Measurements from ENCODE around the gene PCIF1.

Gene PCIF1

DNA sequence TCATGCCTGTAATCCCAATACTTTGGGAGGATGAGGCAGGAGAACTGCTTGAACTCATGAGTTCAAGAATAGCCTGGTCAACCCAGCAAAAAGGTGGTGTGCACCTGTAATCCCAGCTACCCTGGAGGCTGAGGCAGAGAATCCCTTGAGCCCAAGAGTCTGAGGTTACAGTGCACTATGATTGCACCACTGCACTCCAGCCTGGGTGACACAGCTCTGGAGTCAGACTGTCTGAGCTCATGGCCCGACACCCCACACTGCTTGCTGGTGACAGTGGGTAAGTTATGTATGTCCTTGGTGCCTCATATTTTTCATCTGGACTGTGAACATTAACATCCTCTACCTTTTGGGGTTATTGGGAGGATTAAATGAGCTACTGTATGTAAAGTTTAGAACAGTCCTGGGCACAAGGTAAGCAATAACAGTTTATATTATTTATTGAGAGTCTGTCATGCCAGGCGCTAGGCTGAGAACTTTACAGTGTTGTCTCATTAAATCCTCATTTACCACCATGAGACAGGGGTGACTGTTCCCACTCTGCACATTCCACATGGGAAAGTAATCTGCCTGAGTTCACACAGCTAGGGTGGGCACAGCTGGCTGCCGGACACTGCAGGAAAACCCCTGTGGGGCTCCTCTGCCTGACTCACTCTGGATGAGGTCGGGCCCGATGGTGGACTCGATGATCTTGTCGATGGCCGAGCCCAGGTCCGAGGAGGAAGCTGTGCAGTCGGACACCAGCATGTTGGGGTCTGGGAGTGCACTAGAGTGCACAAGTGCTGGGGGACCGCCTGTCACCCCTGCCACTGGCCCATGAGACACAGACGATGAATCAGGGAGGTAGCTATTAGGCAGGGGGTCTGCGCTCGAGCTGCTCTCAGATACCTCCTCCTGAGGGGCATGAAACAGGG is 34.6 kb downstream of the PCIF1 start:
- Histone ChIP-seq H3K9me3 (ENCODE audit: insufficient read depth, low read length) (no peaks in the 10 kb centered on the region), H3K36me3 (ENCODE audit: insufficient read depth, insufficient read length, low read length) (peaks cover 56% of the 10 kb centered on the region), H3K27me3 (ENCODE audit: insufficient read depth, insufficient read length) (no peaks in the 10 kb centered on the region), H3K9ac (ENCODE audit: insufficient read length, low read depth) (peak overlapping the region; percentile 66), H3K4me3 (ENCODE audit: insufficient read length, low read depth) (no peak overlapping the region), H3K4me1 (ENCODE audit: insufficient read depth, insufficient read length) (peaks cover 9% of the 10 kb centered on the region)
- TF ChIP-seq YY1 (IDR thresholded peaks at IDR 0.05; ENCODE audit: insufficient read depth, insufficient read length): no peak
- TF ChIP-seq SUZ12 (IDR thresholded peaks at IDR 0.05; ENCODE audit: extremely low read depth, insufficient read depth, insufficient read length): no peak
- TF ChIP-seq ZNF274 (IDR thresholded peaks at IDR 0.05; ENCODE audit: low read depth, low read length): no peak
- no peak for DNase-seq (ENCODE audit: low read depth, low spot score)

DNA sequence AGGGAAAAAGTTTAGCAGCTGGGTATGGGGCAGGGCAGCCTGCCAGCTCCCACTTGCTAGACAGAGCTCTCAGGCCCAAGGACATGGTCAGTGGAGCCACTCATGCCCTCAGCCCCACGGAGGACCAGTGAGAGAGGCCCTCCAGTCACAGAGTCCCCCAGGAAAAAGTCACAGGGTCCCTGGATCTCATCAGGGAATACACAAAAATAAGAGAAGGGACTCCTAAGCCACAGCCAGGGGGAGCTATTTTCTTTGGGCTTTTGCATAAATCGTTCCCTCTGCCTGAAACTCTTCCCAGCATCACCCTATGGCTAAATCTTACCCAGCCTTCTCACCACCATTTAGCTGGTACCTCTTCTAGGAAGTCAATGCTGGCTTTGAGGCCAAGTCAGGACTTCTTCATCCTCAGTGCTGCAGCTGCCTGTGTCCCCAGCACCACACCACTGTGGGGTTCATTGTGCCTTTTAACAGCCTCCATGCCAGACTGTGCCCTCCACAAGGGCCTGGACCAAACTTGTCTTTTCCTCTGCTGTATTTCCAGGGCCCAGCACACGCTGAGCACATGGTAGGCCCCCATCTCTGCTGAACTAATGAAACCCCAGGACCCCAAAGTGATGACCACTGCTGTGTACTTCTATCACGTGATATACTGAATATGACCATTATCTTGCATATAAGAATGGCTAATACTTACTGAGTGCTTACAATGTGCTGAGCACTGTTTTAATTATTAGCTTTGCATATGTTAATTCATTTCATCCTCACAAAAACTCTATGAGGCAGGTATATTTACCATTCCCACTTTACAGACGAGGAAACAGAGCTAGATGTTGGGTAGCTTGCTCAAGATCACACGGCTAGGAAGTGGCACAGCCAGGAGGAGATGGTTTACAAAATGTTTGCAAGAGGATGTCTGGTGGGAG is 35.5 kb downstream of the PCIF1 start:
- DNase-seq (ENCODE audit: low read depth, low spot score): peak; percentile 71
- H3K4me3 ChIP-seq (ENCODE audit: insufficient read length, low read depth): no peak overlapping the region
- H3K36me3 ChIP-seq (ENCODE audit: insufficient read depth, insufficient read length, low read length): peaks cover 47% of the 10 kb centered on the region
- peak overlapping the region; percentile 66 for H3K9ac ChIP-seq (ENCODE audit: insufficient read length, low read depth)
- H3K27me3 ChIP-seq (ENCODE audit: insufficient read depth, insufficient read length): no peaks in the 10 kb centered on the region
- no peak for TF ChIP-seq ZNF274 (IDR thresholded peaks at IDR 0.05; ENCODE audit: low read depth, low read length)
- H3K4me1 ChIP-seq (ENCODE audit: insufficient read depth, insufficient read length): peaks cover 12% of the 10 kb centered on the region
- H3K9me3 ChIP-seq (ENCODE audit: insufficient read depth, low read length): no peaks in the 10 kb centered on the region

DNA sequence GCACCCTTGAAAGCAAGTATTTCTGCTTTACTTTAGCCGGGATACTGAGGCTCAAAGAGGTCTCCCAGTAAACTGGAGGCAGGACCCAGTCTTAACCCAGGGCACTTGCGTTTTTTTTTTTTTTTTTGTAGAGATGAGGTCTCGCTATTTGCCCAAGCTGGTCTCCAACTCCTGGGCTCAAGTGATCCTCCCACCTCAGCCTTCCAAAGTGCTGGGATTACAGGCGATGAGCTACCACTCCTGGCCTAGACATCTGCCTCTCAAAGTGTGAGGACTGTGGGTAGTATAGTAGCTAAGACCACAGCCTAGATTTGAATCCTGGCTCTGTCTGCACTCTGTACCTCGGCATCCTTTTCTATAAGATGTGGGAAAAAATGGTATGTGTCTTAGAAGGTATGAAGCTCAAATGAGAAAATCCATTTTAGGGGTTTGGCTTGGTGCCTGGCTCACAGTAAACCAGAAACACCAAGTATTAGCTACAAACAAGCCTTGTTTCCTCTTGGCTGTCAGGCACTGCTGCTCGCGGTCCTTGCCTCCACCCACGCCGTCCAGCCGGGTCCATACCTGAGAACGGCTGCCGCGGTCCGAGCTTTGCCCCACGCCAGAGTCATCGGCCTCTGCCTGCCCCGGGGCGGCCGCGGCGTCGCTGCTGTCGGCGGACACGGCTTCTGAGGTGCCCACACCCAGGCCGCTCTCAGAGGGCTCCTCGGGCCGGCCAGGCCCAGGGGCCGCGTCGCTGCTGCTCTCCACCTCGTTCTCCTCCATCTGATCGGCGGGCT is 36.4 kb downstream of the PCIF1 start:
- H3K9me3 ChIP-seq (ENCODE audit: insufficient read depth, low read length): no peaks in the 10 kb centered on the region
- H3K27me3 ChIP-seq (ENCODE audit: insufficient read depth, insufficient read length): no peaks in the 10 kb centered on the region
- peaks cover 39% of the 10 kb centered on the region for H3K36me3 ChIP-seq (ENCODE audit: insufficient read depth, insufficient read length, low read length)
- peaks cover 12% of the 10 kb centered on the region for H3K4me1 ChIP-seq (ENCODE audit: insufficient read depth, insufficient read length)
- no peak for TF ChIP-seq ZNF274 (IDR thresholded peaks at IDR 0.05; ENCODE audit: low read depth, low read length)
- TF ChIP-seq SUZ12 (IDR thresholded peaks at IDR 0.05; ENCODE audit: extremely low read depth, insufficient read depth, insufficient read length): no peak
- no peak for TF ChIP-seq YY1 (IDR thresholded peaks at IDR 0.05; ENCODE audit: insufficient read depth, insufficient read length)
- H3K9ac ChIP-seq (ENCODE audit: insufficient read length, low read depth): peak overlapping the region; percentile 99
- DNase-seq (ENCODE audit: low read depth, low spot score): no peak
- peak overlapping the region; percentile 88 for H3K4me3 ChIP-seq (ENCODE audit: insufficient read length, low read depth)

DNA sequence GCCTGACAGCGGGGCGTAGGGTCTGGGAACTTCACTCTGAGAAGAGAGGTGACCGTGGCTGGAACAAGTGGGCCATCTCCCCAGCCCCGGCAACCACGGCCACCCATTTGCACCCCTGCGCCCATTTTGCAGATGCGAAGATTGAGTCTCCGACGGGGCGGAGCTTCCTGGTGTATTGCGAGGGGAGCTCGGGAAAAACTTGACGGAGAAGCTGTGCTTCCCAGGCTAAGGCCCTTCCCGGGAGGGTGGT is 36.9 kb downstream of the PCIF1 start:
- no peak for DNase-seq (ENCODE audit: low read depth, low spot score)
- Histone ChIP-seq H3K9ac (ENCODE audit: insufficient read length, low read depth) (peak overlapping the region; percentile 99), H3K27me3 (ENCODE audit: insufficient read depth, insufficient read length) (no peaks in the 10 kb centered on the region), H3K9me3 (ENCODE audit: insufficient read depth, low read length) (no peaks in the 10 kb centered on the region), H3K4me3 (ENCODE audit: insufficient read length, low read depth) (peak overlapping the region; percentile 88), H3K4me1 (ENCODE audit: insufficient read depth, insufficient read length) (peaks cover 12% of the 10 kb centered on the region), H3K36me3 (ENCODE audit: insufficient read depth, insufficient read length, low read length) (peaks cover 37% of the 10 kb centered on the region)
- TF ChIP-seq ZNF274 (IDR thresholded peaks at IDR 0.05; ENCODE audit: low read depth, low read length) (no peak), SUZ12 (IDR thresholded peaks at IDR 0.05; ENCODE audit: extremely low read depth, insufficient read depth, insufficient read length) (no peak), YY1 (IDR thresholded peaks at IDR 0.05; ENCODE audit: insufficient read depth, insufficient read length) (no peak)

DNA sequence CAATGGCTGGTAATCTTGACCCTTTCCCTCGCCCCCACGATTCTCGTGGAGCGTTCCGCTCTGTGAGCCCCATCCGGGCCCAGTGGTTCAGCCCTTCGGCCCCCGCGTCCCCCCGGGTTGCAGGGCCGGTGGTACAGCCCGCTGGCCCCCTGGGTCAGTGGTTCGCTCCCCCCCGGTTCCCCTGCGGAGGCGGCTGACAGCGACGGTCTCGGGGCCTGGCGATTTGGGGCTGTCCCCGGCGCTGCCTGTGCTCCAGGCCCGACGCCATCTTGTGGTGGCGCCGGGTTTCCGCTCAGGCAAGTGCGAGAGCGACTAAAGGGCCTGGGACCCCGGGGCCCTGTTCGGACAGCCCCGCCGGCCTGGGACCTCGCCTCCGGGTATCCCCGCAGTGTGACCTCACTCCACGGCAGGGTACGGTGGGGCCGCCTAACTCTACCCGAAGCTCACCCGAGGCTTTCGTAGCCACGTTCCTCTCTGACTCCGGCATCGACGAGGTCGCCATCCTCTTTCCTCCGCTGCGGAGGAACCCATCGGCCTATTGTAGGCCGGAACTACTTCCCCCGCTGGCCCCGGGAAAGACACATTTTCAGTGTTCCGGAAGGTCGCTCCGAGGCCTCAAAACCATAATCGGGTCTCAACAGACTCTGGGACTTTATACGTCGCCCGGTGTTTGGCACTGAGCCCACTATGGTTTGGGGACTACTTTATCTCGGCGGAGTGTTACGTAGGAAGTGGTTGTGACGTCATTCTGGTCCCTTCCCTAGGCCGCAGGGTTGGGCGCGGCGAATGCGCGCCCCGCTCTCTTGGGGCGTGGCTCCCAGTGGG is 37.4 kb downstream of the PCIF1 start, which contains the start of gene ZNF335:
TSS of gene ZNF335 (minus strand) at position 529 of the 825 bp plus-strand sequence. CDS start 793 bp downstream, outside the sequence.
- DNase-seq (ENCODE audit: low read depth, low spot score): peak; percentile 96
- TF ChIP-seq YY1 (IDR thresholded peaks at IDR 0.05; ENCODE audit: insufficient read depth, insufficient read length): peak; percentile 62
- TF ChIP-seq ZNF274 (IDR thresholded peaks at IDR 0.05; ENCODE audit: low read depth, low read length): no peak
- Histone ChIP-seq H3K36me3 (ENCODE audit: insufficient read depth, insufficient read length, low read length) (peaks cover 36% of the 10 kb centered on the region), H3K4me1 (ENCODE audit: insufficient read depth, insufficient read length) (peaks cover 12% of the 10 kb centered on the region), H3K9ac (ENCODE audit: insufficient read length, low read depth) (peak within 1 kb of the TSS; percentile 99), H3K27me3 (ENCODE audit: insufficient read depth, insufficient read length) (no peaks in the 10 kb centered on the region), H3K4me3 (ENCODE audit: insufficient read length, low read depth) (peak within 1 kb of the TSS; percentile 88), H3K9me3 (ENCODE audit: insufficient read depth, low read length) (no peaks in the 10 kb centered on the region)

DNA sequence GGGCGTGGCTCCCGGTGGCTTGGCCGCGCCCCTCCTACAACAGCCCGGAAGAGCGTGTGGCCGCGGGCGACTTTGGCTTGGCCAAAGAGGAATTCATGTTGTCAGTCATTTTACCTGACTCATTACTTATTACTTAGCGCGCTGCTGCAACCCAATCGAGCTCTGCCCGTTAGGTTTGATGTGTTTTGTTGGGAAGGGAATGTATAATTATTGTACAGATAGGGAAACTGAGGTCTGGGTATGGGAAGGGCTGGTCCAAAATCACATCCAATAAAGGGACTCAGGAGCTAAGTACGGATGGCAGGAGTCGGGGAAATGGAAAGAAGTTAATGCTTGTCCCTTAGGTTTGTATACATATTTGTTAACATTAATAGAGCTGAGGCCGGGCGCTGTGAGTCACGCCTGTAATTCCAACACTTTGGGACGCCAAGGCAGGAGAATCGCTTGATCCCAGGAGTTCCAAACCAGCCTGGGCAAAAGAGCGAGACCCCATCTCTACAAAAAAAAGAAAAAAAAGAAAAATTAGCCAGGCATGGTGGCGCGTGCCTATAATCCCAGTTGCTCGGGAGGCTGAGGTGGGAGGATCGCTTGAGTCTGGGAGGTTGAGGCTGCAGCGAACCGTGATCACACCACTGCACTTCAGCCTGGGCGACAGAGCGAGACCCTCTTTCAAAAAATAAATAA is 38.2 kb downstream of the PCIF1 start:
- no peak for DNase-seq (ENCODE audit: low read depth, low spot score)
- H3K36me3 ChIP-seq (ENCODE audit: insufficient read depth, insufficient read length, low read length): peaks cover 29% of the 10 kb centered on the region
- no peaks in the 10 kb centered on the region for H3K9me3 ChIP-seq (ENCODE audit: insufficient read depth, low read length)
- H3K27me3 ChIP-seq (ENCODE audit: insufficient read depth, insufficient read length): no peaks in the 10 kb centered on the region
- no peak for TF ChIP-seq SUZ12 (IDR thresholded peaks at IDR 0.05; ENCODE audit: extremely low read depth, insufficient read depth, insufficient read length)
- peaks cover 12% of the 10 kb centered on the region for H3K4me1 ChIP-seq (ENCODE audit: insufficient read depth, insufficient read length)
- H3K4me3 ChIP-seq (ENCODE audit: insufficient read length, low read depth): peak overlapping the region; percentile 88
- H3K9ac ChIP-seq (ENCODE audit: insufficient read length, low read depth): peak overlapping the region; percentile 29
